Loucy (cell line): Measurements from ENCODE around the gene GDPGP1.

ENCODE experiments used
- EZH2phosphoT487 ChIP-seq: fragments of 200-600 bp; IDR thresholded peaks from 2 replicates; pipeline ENCODE4 v1.6.1; 2018; ENCODE audit warnings: antibody characterized with exemption, mild to moderate bottlenecking, moderate library complexity, borderline replicate concordance
- TF ChIP-seq, protein P1 (sequence below): fragments of 200-600 bp; sonication (generic); conservative IDR thresholded peaks from 2 replicates; pipeline ENCODE4 v1.5.1; 2014; ENCODE audit warnings: mild to moderate bottlenecking, antibody characterized with exemption, low read length

DNA sequence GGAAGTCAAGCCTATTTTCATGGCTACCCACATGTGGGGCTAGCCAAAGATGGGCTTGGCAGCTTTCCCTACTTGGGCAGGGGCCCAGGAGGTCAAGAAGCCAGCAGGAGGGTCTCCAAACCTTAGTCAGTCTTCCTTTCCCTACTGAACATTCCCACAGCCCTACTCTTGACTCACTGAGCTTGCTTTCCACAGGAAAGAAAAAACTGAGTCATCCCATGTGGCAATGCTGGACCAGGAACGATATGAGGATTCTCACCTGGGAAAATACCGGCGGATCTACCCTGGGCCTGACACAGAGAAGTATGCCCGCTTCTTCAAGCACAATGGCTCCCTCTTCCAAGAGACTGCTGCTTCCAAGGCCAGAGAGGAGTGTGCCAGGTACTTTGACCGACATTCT lies 27.8 kb downstream of the GDPGP1 start:
- TF ChIP-seq, protein P1, sequence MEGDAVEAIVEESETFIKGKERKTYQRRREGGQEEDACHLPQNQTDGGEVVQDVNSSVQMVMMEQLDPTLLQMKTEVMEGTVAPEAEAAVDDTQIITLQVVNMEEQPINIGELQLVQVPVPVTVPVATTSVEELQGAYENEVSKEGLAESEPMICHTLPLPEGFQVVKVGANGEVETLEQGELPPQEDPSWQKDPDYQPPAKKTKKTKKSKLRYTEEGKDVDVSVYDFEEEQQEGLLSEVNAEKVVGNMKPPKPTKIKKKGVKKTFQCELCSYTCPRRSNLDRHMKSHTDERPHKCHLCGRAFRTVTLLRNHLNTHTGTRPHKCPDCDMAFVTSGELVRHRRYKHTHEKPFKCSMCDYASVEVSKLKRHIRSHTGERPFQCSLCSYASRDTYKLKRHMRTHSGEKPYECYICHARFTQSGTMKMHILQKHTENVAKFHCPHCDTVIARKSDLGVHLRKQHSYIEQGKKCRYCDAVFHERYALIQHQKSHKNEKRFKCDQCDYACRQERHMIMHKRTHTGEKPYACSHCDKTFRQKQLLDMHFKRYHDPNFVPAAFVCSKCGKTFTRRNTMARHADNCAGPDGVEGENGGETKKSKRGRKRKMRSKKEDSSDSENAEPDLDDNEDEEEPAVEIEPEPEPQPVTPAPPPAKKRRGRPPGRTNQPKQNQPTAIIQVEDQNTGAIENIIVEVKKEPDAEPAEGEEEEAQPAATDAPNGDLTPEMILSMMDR: no peak
- TF ChIP-seq EZH2phosphoT487: no peak
